ENCODE measurements around the gene UBTD1. TPM values are rescaled to one million over a fixed set of nuclear protein-coding genes. Genes with fewer than 3 reads are reported as not detected.

The UBTD1 gene
- total RNA-seq, 1 experiment from 2014 or later: 19.0 TPM

GRCh38 chr10:97583476-97583875 lies 84.8 kb downstream of the UBTD1 start:
- no peaks in the 10 kb centered on the region for H3K9me3 Mint-ChIP-seq
- no peak overlapping the region for H2AFZ ChIP-seq (ENCODE audit: low read length)
- no peak overlapping the region for H4K8ac ChIP-seq (replicated peaks; ENCODE audit: insufficient read length, low read depth, low read length)

More at GRCh38 chr10:97583476-97583875, 84.8 kb downstream of the UBTD1 start:
- Histone ChIP-seq H4K5ac (ENCODE audit: insufficient read length, low read depth, low read length) (no peak overlapping the region), H2BK5ac (ENCODE audit: insufficient read length, low read length) (no peak overlapping the region), H3T11ph (ENCODE audit: low read length) (no peak overlapping the region), H3K9me3 (ENCODE audit: control insufficient read depth, low read depth, low read length) (no peaks in the 10 kb centered on the region), H3K27me3 (ENCODE audit: insufficient read depth, low read length) (no peaks in the 10 kb centered on the region), H3K56ac (ENCODE audit: insufficient read length, low read depth, low read length) (no peak overlapping the region), H3K18ac (ENCODE audit: insufficient read length, low read depth, low read length) (no peak overlapping the region), H3K4me2 (ENCODE audit: insufficient read depth, insufficient read length, low read length) (no peak overlapping the region), H3K23ac (ENCODE audit: insufficient read length, low read depth, low read length) (no peak overlapping the region), H2AK5ac (ENCODE audit: insufficient read length, low read length) (no peak overlapping the region), H4K91ac (ENCODE audit: insufficient read length, low read depth, low read length) (no peak overlapping the region), H3K79me1 (ENCODE audit: insufficient read depth, low read depth, low read length, poor library complexity, severe bottlenecking) (no peaks in the 10 kb centered on the region), H3K4ac (ENCODE audit: low read depth, low read length) (no peak overlapping the region), H3K14ac (ENCODE audit: insufficient read depth, low read length) (no peak overlapping the region), H3K27ac (ENCODE audit: insufficient read length, low read depth, low read length) (no peak overlapping the region), H4K20me1 (ENCODE audit: control insufficient read depth, insufficient read depth, insufficient read length) (no peaks in the 10 kb centered on the region), H2BK15ac (ENCODE audit: low read depth, low read length) (no peak overlapping the region), H3K9ac (ENCODE audit: extremely low read depth, insufficient read length, low read length) (no peak overlapping the region), H2BK120ac (ENCODE audit: low read depth, low read length, poor library complexity, severe bottlenecking) (no peak overlapping the region), H2BK20ac (ENCODE audit: low read depth, low read length, poor library complexity, severe bottlenecking) (no peak overlapping the region), H3K79me2 (ENCODE audit: insufficient read depth, low read length) (no peaks in the 10 kb centered on the region), H3K4me1 (ENCODE audit: insufficient read depth, low read length) (no peaks in the 10 kb centered on the region), H3K23me2 (ENCODE audit: insufficient read length, low read depth, low read length, poor library complexity, severe bottlenecking) (no peaks in the 10 kb centered on the region), H2BK12ac (ENCODE audit: insufficient read length, low read depth, low read length) (no peak overlapping the region)
- Mint-ChIP-seq H3K36me3 (ENCODE audit: insufficient read depth in 1 of 3, low read depth in 3 of 3) (no peaks in the 10 kb centered on the region), H3K27ac (no peak overlapping the region), H3K27me3 (ENCODE audit: low read depth) (peaks cover 2% of the 10 kb centered on the region; the same call in 1 of the 2 replicates), H3K4me1 (peaks cover 3 to 13% of the 10 kb centered on the region in 2 experiments; a peak in 3 of 4 replicates), H3K4me3 (no peak overlapping the region)
- DNase-seq: no peak
- TF ChIP-seq, protein P1, sequence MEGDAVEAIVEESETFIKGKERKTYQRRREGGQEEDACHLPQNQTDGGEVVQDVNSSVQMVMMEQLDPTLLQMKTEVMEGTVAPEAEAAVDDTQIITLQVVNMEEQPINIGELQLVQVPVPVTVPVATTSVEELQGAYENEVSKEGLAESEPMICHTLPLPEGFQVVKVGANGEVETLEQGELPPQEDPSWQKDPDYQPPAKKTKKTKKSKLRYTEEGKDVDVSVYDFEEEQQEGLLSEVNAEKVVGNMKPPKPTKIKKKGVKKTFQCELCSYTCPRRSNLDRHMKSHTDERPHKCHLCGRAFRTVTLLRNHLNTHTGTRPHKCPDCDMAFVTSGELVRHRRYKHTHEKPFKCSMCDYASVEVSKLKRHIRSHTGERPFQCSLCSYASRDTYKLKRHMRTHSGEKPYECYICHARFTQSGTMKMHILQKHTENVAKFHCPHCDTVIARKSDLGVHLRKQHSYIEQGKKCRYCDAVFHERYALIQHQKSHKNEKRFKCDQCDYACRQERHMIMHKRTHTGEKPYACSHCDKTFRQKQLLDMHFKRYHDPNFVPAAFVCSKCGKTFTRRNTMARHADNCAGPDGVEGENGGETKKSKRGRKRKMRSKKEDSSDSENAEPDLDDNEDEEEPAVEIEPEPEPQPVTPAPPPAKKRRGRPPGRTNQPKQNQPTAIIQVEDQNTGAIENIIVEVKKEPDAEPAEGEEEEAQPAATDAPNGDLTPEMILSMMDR (conservative IDR thresholded peaks at IDR 0.05): no peak
- no CpG with 5 or more reads among the region's 13 CpGs for WGBS (ENCODE audit: extremely low coverage, insufficient read length, low lambda C conversion rate)
